Measurements from ENCODE around the gene TSKS.

The TSKS gene

GRCh38 chr19:49713236-49713845 is 49.8 kb downstream of the TSKS start:
- no peak for DNase-seq

- DNase-seq, result peak; percentile 82
Measured at GRCh38 chr19:49712397-49712859, 50.7 kb downstream of the TSKS start.

GRCh38 chr19:49710372-49710951 is 52.6 kb downstream of the TSKS start:
- DNase-seq, result peak; percentile 73

- DNase-seq, result no peak
Measured at GRCh38 chr19:49705919-49706318, 57.2 kb downstream of the TSKS start.

- DNase-seq, result no peak
Measured at GRCh38 chr19:49704888-49705642, 58.0 kb downstream of the TSKS start.

- no peak for DNase-seq
Measured at GRCh38 chr19:49701271-49701786, 61.8 kb downstream of the TSKS start.

- DNase-seq, result no peak
Measured at GRCh38 chr19:49700563-49700962, 62.5 kb downstream of the TSKS start.

GRCh38 chr19:49699364-49699763 is 63.7 kb downstream of the TSKS start:
- DNase-seq, result no peak

GRCh38 chr19:49696865-49697264 is 66.2 kb downstream of the TSKS start:
- DNase-seq, result no peak

- no peak for DNase-seq
Measured at GRCh38 chr19:49696115-49696514, 67.0 kb downstream of the TSKS start.

GRCh38 chr19:49692147-49692506 is 71.0 kb downstream of the TSKS start:
- DNase-seq, result no peak

GRCh38 chr19:49691243-49692146 is 71.6 kb downstream of the TSKS start:
- DNase-seq, result peak; percentile 17

- peak; percentile 77 for DNase-seq
Measured at GRCh38 chr19:49690656-49691242, 72.4 kb downstream of the TSKS start, which contains the start of gene CPT1C. Gene CPT1C (plus strand): TSS chr19:49691116. CDS start chr19:49692253, 1,137 bp downstream.

GRCh38 chr19:49690079-49690655 is 72.9 kb downstream of the TSKS start:
- no peak for DNase-seq
